Suprapubic skin (tissue), 4 donors: ENCODE data around the gene DCAF8L2.

Experiments used
- CTCF ChIP-seq, 2 donors: fragments of 200-600 bp in 1 of 2; fragments of 450-650 bp in 1 of 2; sonication (generic) in 1 of 2; IDR thresholded peaks; one replicate each; pipeline ENCODE4 v1.5.1; 2016 to 2019; ENCODE audit warnings: antibody characterized with exemption in 2 of 2, mild to moderate bottlenecking in 1 of 2, moderate library complexity in 1 of 2
- POLR2A ChIP-seq, 2 donors: fragments of 450-650 bp; IDR thresholded peaks; one replicate each; pipeline ENCODE4 v1.6.1; 2017; ENCODE audit warnings: antibody characterized with exemption in 2 of 2, mild to moderate bottlenecking in 2 of 2, moderate library complexity in 2 of 2
- POLR2AphosphoS5 ChIP-seq, 3 donors: sonication (generic); formaldehyde crosslinking; IDR thresholded peaks; one replicate each; pipeline ENCODE4 v1.6.1; 2017; ENCODE audit warnings: antibody characterized with exemption in 3 of 3

- TF ChIP-seq CTCF (IDR thresholded peaks at IDR 0.05) = no peak
- TF ChIP-seq POLR2A (IDR thresholded peaks at IDR 0.05) = no peak
- no peak for TF ChIP-seq POLR2AphosphoS5 (IDR thresholded peaks at IDR 0.05)
Measured at GRCh38 chrX:27575565-27575964, 14.6 kb upstream of the DCAF8L2 start.
